ENCODE measurements around the gene ZBTB40. TPM values are rescaled to one million over a fixed set of nuclear protein-coding genes. Genes with fewer than 3 reads are reported as not detected.
A peak's percentile ranks its signal among the peaks of the same experiment; 100 is the strongest.

The ZBTB40 gene
- polyA plus RNA-seq, 3 donors from 2014 or later, result 1.3 to 7.5 TPM; not detected in 1

DNA sequence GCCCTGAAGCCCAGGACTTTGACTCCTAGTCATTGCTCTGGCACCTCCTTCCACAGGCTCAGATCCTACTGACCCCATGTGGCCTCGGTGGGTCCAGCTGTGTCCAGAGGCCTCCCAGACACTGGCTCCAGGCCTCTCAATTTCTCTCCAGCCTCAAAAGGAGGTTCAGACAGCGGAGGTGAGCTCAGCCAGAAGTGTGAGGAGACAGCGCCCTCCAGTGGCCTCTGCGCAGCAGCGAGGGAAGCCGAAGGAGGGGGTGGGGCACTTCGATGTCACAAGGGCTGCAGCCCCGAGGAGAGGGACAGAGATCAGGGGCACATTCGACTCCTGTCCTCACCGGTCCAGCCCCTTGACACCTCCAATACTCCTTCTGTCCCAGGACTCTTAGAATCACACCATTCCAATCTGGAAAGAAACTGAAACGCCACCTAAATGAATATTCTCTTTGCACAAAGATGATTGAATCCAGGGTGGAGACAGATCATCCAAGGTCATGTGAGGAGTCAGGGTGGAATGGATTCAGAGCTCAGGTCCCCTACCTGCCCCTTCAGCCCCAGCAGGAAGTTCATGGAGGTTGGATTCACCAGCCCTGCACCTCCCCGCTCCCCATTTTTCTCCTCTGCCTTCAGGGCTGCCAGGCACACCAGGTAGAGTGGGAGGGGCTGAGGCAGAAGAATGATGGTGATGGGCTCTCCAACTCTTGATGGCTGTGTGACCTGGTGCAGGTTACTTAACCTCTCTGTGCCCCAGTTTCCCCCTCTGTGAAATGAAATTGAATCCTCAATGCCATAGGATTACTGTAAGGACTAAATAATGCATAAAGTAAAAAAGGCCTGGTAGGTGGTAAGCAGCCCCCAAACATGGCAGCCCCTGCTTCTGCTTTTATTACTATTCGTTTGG is 34.8 kb upstream of the ZBTB40 start:
- H3K27ac Mint-ChIP-seq, result peak overlapping the region in 1 of 6 donors; percentile 41
- H3K36me3 Mint-ChIP-seq, result no peaks in the 10 kb centered on the region
- no peak overlapping the region for H3K4me3 Mint-ChIP-seq
- peak; percentile 35 to 40 (median 35) for DNase-seq
- no peaks in the 10 kb centered on the region for H3K4me1 Mint-ChIP-seq
- H3K27me3 Mint-ChIP-seq (ENCODE audit: low read depth in 3 of 3), result peaks cover 6 to 13% (median 12%) of the 10 kb centered on the region in 3 donors
- H3K9me3 Mint-ChIP-seq, result no peaks in the 10 kb centered on the region

DNA sequence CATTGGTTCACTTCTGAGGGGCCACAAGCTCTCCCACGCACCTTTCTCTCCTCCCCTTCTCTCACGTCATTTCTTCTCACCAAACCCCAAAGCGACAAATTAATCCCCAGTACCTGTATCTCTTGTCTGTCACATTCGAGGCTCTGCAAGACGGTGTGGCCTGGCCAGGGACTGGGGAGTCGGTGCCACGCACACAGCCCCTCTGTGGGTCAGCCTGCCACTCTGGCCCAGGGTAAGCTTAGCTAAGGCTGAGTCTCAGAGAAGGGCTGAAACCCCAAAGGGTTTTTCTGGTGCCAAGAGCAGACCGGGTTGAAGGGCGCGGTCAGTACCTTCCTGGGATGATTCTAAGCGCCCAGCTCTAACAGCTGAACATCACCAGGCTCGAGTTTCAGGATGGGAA is 34.2 kb upstream of the ZBTB40 start:
- Mint-ChIP-seq H3K27ac (peak overlapping the region in 1 of 6 donors; percentile 41), H3K36me3 (no peaks in the 10 kb centered on the region), H3K4me1 (no peaks in the 10 kb centered on the region), H3K9me3 (no peaks in the 10 kb centered on the region), H3K27me3 (ENCODE audit: low read depth in 3 of 3) (peaks cover 6 to 13% (median 12%) of the 10 kb centered on the region in 3 donors), H3K4me3 (no peak overlapping the region)
- no peak for DNase-seq

- Mint-ChIP-seq H3K36me3 (no peaks in the 10 kb centered on the region), H3K27ac (no peak overlapping the region), H3K9me3 (no peaks in the 10 kb centered on the region), H3K4me3 (no peak overlapping the region), H3K27me3 (ENCODE audit: low read depth in 3 of 3) (peaks cover 6 to 13% (median 12%) of the 10 kb centered on the region in 3 donors), H3K4me1 (no peaks in the 10 kb centered on the region)
- DNase-seq, result no peak
Measured at GRCh38 chr1:22418312-22418711, 33.3 kb upstream of the ZBTB40 start.

DNA sequence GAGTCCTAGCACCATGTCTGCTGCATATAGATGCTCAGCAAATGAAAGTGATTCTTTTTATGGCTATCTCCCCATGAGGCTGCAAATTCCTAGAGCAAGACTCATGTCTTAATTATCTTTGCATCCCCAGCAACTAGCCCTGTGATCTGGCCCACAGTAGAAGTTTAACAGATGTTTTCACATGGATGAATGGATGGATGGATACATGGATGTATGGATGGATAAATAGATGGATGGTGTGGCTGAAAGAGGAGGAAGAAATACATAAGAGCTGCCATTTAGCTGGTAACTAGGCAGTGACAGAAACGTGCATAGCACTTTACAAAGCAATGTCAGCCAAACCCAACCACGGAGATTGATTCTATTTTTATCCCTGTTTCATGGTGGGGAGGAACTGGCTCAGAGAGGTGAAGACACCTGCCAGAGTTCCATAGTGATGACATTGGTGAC is 32.7 kb upstream of the ZBTB40 start:
- H3K27ac Mint-ChIP-seq, result no peak overlapping the region
- no peak overlapping the region for H3K4me3 Mint-ChIP-seq
- no peaks in the 10 kb centered on the region for H3K4me1 Mint-ChIP-seq
- peaks cover 6 to 13% (median 12%) of the 10 kb centered on the region in 3 donors for H3K27me3 Mint-ChIP-seq (ENCODE audit: low read depth in 3 of 3)
- H3K36me3 Mint-ChIP-seq, result no peaks in the 10 kb centered on the region
- DNase-seq, result no peak
- H3K9me3 Mint-ChIP-seq, result no peaks in the 10 kb centered on the region

GRCh38 chr1:22420455-22421053 is 31.1 kb upstream of the ZBTB40 start:
- Mint-ChIP-seq H3K27me3 (ENCODE audit: low read depth in 3 of 3) (peaks cover 6 to 13% (median 12%) of the 10 kb centered on the region in 3 donors), H3K4me1 (no peaks in the 10 kb centered on the region), H3K9me3 (no peaks in the 10 kb centered on the region), H3K27ac (no peak overlapping the region), H3K36me3 (no peaks in the 10 kb centered on the region), H3K4me3 (no peak overlapping the region)
- DNase-seq, result peak; percentile 11 to 45 (median 35)

GRCh38 chr1:22426781-22427180 is 24.9 kb upstream of the ZBTB40 start:
- Mint-ChIP-seq H3K4me1 (no peaks in the 10 kb centered on the region), H3K9me3 (no peaks in the 10 kb centered on the region), H3K27me3 (ENCODE audit: low read depth in 3 of 3) (peaks cover 0 to 5% (median 0%) of the 10 kb centered on the region in 3 donors), H3K4me3 (no peak overlapping the region), H3K36me3 (no peaks in the 10 kb centered on the region), H3K27ac (no peak overlapping the region)
- DNase-seq, result no peak

- Mint-ChIP-seq H3K27ac (no peak overlapping the region), H3K4me1 (no peaks in the 10 kb centered on the region), H3K4me3 (peak overlapping the region; percentile 45 to 87 (median 79)), H3K27me3 (ENCODE audit: low read depth in 3 of 3) (peaks cover 0 to 5% (median 2%) of the 10 kb centered on the region in 3 donors), H3K36me3 (no peaks in the 10 kb centered on the region), H3K9me3 (no peaks in the 10 kb centered on the region)
- peak; percentile 22 to 44 (median 23) for DNase-seq
Measured at GRCh38 chr1:22428672-22429071, 23.0 kb upstream of the ZBTB40 start.

DNA sequence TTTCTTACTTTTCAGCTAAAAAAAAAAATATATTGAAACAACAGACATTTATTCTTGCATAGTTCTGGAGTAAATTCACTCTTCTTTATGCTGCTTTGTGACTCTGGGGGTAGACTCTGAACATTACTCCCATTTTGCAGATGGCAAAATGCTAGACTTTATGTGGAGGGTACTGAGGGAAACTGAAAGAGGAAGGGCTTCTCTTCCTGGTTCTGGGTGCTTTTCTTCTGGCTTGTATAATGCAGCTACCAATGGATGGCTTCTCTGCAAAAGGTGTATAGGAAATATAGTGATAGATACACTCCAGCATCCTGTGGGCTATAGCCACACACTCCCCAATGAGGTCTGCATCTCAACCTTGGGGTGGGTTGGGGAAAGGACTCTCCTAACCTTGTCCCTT is 19.7 kb upstream of the ZBTB40 start:
- no peak overlapping the region for H3K4me3 Mint-ChIP-seq
- no peaks in the 10 kb centered on the region for H3K36me3 Mint-ChIP-seq
- peaks cover 0 to 2% (median 0%) of the 10 kb centered on the region in 6 donors for H3K9me3 Mint-ChIP-seq
- H3K27ac Mint-ChIP-seq, result no peak overlapping the region
- H3K27me3 Mint-ChIP-seq (ENCODE audit: low read depth in 3 of 3), result peaks cover 2 to 8% (median 5%) of the 10 kb centered on the region in 3 donors
- no peak for DNase-seq
- no peaks in the 10 kb centered on the region for H3K4me1 Mint-ChIP-seq

DNA sequence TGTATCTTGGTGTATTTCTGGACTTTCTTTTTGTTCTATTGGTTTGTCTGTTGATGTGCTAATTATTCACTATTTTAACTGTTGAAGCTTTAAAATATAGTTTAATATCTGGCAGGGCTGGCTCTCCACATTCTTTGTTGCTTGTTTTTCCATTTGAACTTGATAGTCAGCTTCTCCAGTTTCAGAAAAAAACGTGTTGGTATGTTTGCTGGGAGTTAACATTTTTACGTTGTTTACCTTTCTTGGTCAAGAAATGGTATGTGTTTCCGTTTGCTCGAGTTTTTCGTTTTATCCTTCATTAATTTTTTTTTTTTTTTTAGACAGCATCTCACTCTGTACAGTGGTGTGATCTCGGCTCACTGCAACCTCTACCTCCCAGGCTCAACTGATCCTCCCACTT is 16.9 kb upstream of the ZBTB40 start:
- DNase-seq, result no peak
- no peak overlapping the region for H3K4me3 Mint-ChIP-seq
- no peaks in the 10 kb centered on the region for H3K4me1 Mint-ChIP-seq
- H3K27ac Mint-ChIP-seq, result no peak overlapping the region
- H3K9me3 Mint-ChIP-seq, result peaks cover 0 to 8% (median 6%) of the 10 kb centered on the region in 6 donors
- peaks cover 6 to 12% (median 9%) of the 10 kb centered on the region in 3 donors for H3K27me3 Mint-ChIP-seq (ENCODE audit: low read depth in 3 of 3)
- H3K36me3 Mint-ChIP-seq, result peaks cover 2 to 9% (median 2%) of the 10 kb centered on the region in 3 donors

DNA sequence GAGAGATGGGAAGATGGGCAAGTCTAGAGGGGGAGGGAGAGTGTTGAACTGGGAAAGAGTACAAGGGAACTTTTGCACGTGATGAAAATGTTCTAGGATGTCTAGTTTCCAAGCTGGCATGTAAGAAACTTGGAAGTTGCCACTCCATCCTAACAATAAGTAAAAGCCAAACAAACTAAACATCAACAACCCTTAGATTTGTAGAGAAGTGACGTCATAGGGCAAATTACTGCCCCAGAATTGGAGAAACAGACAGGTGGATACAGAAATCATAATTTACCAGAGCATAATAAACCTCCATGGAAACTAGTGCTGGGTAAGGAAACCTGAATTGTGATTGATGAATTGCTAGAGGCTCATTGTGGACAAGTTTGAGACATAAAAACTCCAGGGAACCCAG is 14.7 kb upstream of the ZBTB40 start:
- peaks cover 10 to 13% (median 13%) of the 10 kb centered on the region in 3 donors for H3K36me3 Mint-ChIP-seq
- H3K4me3 Mint-ChIP-seq, result no peak overlapping the region
- peaks cover 14 to 30% (median 26%) of the 10 kb centered on the region in 6 donors for H3K9me3 Mint-ChIP-seq
- peaks cover 9 to 17% (median 12%) of the 10 kb centered on the region in 3 donors for H3K27me3 Mint-ChIP-seq (ENCODE audit: low read depth in 3 of 3)
- H3K27ac Mint-ChIP-seq, result no peak overlapping the region
- no peak for DNase-seq
- H3K4me1 Mint-ChIP-seq, result no peaks in the 10 kb centered on the region

GRCh38 chr1:22437573-22437972 is 14.1 kb upstream of the ZBTB40 start:
- Mint-ChIP-seq H3K27me3 (ENCODE audit: low read depth in 3 of 3) (peaks cover 9 to 19% (median 12%) of the 10 kb centered on the region in 3 donors), H3K27ac (no peak overlapping the region), H3K9me3 (peaks cover 14 to 34% (median 27%) of the 10 kb centered on the region in 6 donors), H3K4me3 (no peak overlapping the region), H3K4me1 (no peaks in the 10 kb centered on the region), H3K36me3 (peaks cover 10 to 16% (median 13%) of the 10 kb centered on the region in 3 donors)
- no peak for DNase-seq

DNA sequence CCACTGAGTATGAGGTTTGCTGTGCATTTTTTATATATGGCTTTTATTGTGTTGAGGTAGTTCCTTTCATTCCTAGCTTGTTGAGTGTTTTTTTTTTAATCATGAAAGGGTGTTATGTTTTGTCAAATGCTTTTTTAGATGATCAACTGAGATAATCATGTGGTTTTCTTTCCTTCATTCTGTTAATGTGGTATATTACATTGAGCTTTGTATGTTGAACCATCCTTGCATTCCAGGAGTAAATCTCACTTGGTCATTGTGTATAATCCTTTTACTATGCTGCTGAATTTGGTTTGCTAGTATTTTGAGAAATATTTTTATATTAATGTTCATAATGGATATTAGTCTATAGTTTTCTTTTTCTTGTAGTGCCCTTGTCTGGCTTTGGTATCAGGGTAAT is 11.1 kb upstream of the ZBTB40 start:
- Mint-ChIP-seq H3K36me3 (peaks cover 10 to 16% (median 13%) of the 10 kb centered on the region in 3 donors), H3K4me1 (no peaks in the 10 kb centered on the region), H3K4me3 (no peak overlapping the region), H3K9me3 (peaks cover 13 to 34% (median 27%) of the 10 kb centered on the region in 6 donors), H3K27ac (no peak overlapping the region), H3K27me3 (ENCODE audit: low read depth in 3 of 3) (peaks cover 9 to 16% (median 11%) of the 10 kb centered on the region in 3 donors)
- no peak for DNase-seq

DNA sequence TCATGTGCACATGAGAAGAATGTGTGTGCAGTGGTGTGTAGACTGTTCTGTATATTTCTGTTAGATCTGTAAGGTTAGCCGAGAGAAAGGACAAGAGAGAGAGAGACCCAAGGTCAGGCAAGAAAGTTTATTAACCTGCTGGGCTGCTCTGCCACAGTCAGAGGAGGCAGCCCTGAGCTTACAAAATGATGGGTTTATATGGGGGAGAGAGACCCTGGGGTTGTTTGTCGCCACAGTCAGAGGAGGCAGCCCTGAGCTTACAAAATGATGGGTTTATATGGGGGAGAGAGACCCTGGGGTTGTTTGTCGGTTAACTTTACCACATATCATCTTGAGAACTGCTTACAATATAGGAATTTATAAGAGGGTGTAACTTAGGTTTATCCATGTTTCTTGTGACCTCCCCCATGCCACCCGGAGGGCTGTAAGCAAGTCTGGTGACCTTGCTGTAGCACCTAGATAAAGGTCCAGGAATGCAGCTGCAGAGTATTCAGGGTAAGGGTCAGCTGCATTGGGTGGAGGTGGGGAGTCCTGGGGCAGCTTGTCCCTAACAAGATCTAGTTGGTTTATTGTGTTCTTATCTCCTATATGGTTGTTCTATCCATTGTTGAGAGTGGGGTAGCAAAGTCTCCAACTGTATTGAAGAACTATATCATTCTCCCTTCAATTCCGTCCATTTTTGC is 9.3 kb upstream of the ZBTB40 start:
- Mint-ChIP-seq H3K36me3 (peaks cover 10 to 16% (median 13%) of the 10 kb centered on the region in 3 donors), H3K27ac (no peak overlapping the region), H3K9me3 (peaks cover 13 to 34% (median 27%) of the 10 kb centered on the region in 6 donors), H3K4me1 (no peaks in the 10 kb centered on the region), H3K4me3 (no peak overlapping the region), H3K27me3 (ENCODE audit: low read depth in 3 of 3) (peaks cover 6 to 16% (median 15%) of the 10 kb centered on the region in 3 donors)
- DNase-seq, result no peak
